ENCODE data around the gene LSR. TPM values are rescaled to one million over a fixed set of nuclear protein-coding genes. Genes with fewer than 3 reads are reported as not detected.

LSR gene
- total RNA-seq, 1 donor from 2014 or later, result 27.1 TPM

DNA sequence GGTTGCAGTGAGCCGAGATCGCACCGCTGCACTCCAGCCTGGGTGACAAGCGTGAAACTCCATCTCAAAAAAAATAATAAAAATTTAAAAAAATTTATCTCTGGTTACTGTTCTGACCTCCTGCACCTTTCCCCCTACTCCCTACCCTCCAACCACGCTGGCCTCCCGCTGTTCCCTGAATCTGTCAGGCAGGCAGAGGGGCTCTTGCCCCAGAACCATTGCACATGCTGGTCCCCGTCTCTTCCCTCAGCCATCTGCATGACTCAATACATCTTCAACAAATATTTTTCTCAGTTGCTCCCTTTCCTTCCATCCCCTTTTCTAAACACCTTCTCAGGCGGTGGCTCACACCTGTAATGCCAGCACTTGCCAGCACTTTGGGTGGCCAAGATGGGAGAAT lies 19.2 kb upstream of the LSR start:
- no peaks in the 10 kb centered on the region for H4K20me1 ChIP-seq (ENCODE audit: low read depth)
- H3K27me3 Mint-ChIP-seq (ENCODE audit: insufficient read depth, low read depth), result peaks cover 3% of the 10 kb centered on the region
- H3K36me3 ChIP-seq, result no peaks in the 10 kb centered on the region
- DNase-seq (ENCODE audit: low spot score), result no peak
- H3K27ac Mint-ChIP-seq, result peak overlapping the region; percentile 40
- no peaks in the 10 kb centered on the region for H3K79me2 ChIP-seq (ENCODE audit: low read depth)
- TF ChIP-seq EZH2phosphoT487 (IDR thresholded peaks at IDR 0.05), result no peak
- TF ChIP-seq CTCF (IDR thresholded peaks at IDR 0.05), result no peak
- no peak for TF ChIP-seq EZH2 (IDR thresholded peaks at IDR 0.05)
- H3K9me3 Mint-ChIP-seq, result no peaks in the 10 kb centered on the region
- H3K9ac ChIP-seq, result no peak overlapping the region
- no peaks in the 10 kb centered on the region for H3F3A ChIP-seq (ENCODE audit: low read depth)
- no peak overlapping the region for H2AFZ ChIP-seq (replicated peaks)
- H3K36me3 Mint-ChIP-seq, result no peaks in the 10 kb centered on the region
- no peaks in the 10 kb centered on the region for H3K27me3 ChIP-seq
- H3K4me2 ChIP-seq, result no peak overlapping the region
- H3K9me3 ChIP-seq (ENCODE audit: low read depth), result no peaks in the 10 kb centered on the region
- no peak overlapping the region for H3K4me3 Mint-ChIP-seq
- no peak overlapping the region for H3K4me3 ChIP-seq
- H3K27ac ChIP-seq, result no peak overlapping the region
- no peaks in the 10 kb centered on the region for H3K4me1 ChIP-seq
- H3K4me1 Mint-ChIP-seq, result no peaks in the 10 kb centered on the region

GRCh38 chr19:35231956-35232645 lies 16.7 kb upstream of the LSR start:
- H3F3A ChIP-seq (ENCODE audit: low read depth), result no peaks in the 10 kb centered on the region
- peaks cover 3% of the 10 kb centered on the region for H3K27me3 Mint-ChIP-seq (ENCODE audit: insufficient read depth, low read depth)
- no peaks in the 10 kb centered on the region for H3K4me1 Mint-ChIP-seq
- TF ChIP-seq EZH2phosphoT487 (IDR thresholded peaks at IDR 0.05), result no peak
- no peak for TF ChIP-seq CTCF (IDR thresholded peaks at IDR 0.05)
- no peak for TF ChIP-seq EZH2 (IDR thresholded peaks at IDR 0.05)
- H3K36me3 Mint-ChIP-seq, result no peaks in the 10 kb centered on the region
- H4K20me1 ChIP-seq (ENCODE audit: low read depth), result no peaks in the 10 kb centered on the region
- H3K27ac ChIP-seq, result no peak overlapping the region
- H3K9me3 ChIP-seq (ENCODE audit: low read depth), result no peaks in the 10 kb centered on the region
- H3K4me1 ChIP-seq, result no peaks in the 10 kb centered on the region
- H3K4me3 Mint-ChIP-seq, result no peak overlapping the region
- no peak overlapping the region for H3K4me2 ChIP-seq
- H3K27ac Mint-ChIP-seq, result no peak overlapping the region
- no peak overlapping the region for H3K9ac ChIP-seq
- DNase-seq (ENCODE audit: low spot score), result no peak
- H3K36me3 ChIP-seq, result no peaks in the 10 kb centered on the region
- H3K4me3 ChIP-seq, result no peak overlapping the region
- peaks cover 5% of the 10 kb centered on the region for H3K9me3 Mint-ChIP-seq
- H3K27me3 ChIP-seq, result no peaks in the 10 kb centered on the region
- no peaks in the 10 kb centered on the region for H3K79me2 ChIP-seq (ENCODE audit: low read depth)
- no peak overlapping the region for H2AFZ ChIP-seq (replicated peaks)

DNA sequence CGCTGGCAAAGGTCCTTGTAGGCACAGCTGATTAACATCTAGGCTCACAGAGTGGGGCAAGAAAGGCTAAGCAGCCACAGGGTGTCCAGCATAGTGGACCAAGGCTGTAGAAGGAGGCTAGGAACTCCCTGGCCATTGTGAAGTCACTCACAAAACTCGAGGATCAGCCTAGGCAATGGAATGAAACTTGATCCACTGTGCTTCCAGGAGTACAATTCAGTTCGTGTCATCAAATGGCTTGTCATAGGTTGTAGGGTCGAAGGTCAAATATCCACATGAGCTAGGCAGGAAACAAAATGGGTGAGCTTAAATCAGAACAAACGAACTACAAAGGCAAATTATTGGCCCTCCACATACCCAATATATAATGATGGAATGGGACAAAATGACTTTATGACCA lies 15.9 kb upstream of the LSR start:
- Histone ChIP-seq H3K27ac (no peak overlapping the region), H3K36me3 (no peaks in the 10 kb centered on the region), H4K20me1 (ENCODE audit: low read depth) (no peaks in the 10 kb centered on the region), H3K9ac (no peak overlapping the region), H3K4me2 (no peak overlapping the region), H3K4me3 (no peak overlapping the region), H2AFZ (replicated peaks) (no peak overlapping the region), H3K4me1 (no peaks in the 10 kb centered on the region), H3K79me2 (ENCODE audit: low read depth) (no peaks in the 10 kb centered on the region), H3F3A (ENCODE audit: low read depth) (no peaks in the 10 kb centered on the region), H3K27me3 (no peaks in the 10 kb centered on the region), H3K9me3 (ENCODE audit: low read depth) (no peaks in the 10 kb centered on the region)
- Mint-ChIP-seq H3K4me1 (no peaks in the 10 kb centered on the region), H3K9me3 (peaks cover 5% of the 10 kb centered on the region), H3K27ac (no peak overlapping the region), H3K36me3 (no peaks in the 10 kb centered on the region), H3K27me3 (ENCODE audit: insufficient read depth, low read depth) (peaks cover 3% of the 10 kb centered on the region), H3K4me3 (no peak overlapping the region)
- DNase-seq (ENCODE audit: low spot score), result no peak
- no peak for TF ChIP-seq CTCF (IDR thresholded peaks at IDR 0.05)
- TF ChIP-seq EZH2phosphoT487 (IDR thresholded peaks at IDR 0.05), result no peak
- no peak for TF ChIP-seq EZH2 (IDR thresholded peaks at IDR 0.05)

Measured in neural progenitor cell (in vitro differentiated cells).